HFFc6 (cell line): ENCODE data around the gene SCRT2. TPM values are rescaled to one million over a fixed set of nuclear protein-coding genes. Genes with fewer than 3 reads are reported as not detected.

Source experiments
- DNase-seq: peaks from one replicate; pipeline ENCODE4 v3.0.0-alpha.2; 2018
- H3K27ac Mint-ChIP-seq: 2 replicates; pipeline ENCODE4 v1.8.0; 2020; ENCODE audit warnings: mild to moderate bottlenecking, mixed read lengths
- H3K27me3 Mint-ChIP-seq: 2 replicates; pipeline ENCODE4 v1.8.0; 2021; ENCODE audit warnings: mild to moderate bottlenecking, moderate library complexity, mixed read lengths; ENCODE audit not compliant: insufficient read depth
- H3K36me3 Mint-ChIP-seq: 2 replicates; pipeline ENCODE4 v1.8.0; 2021; ENCODE audit warnings: low read depth, mixed read lengths
- H3K4me1 Mint-ChIP-seq: 2 replicates; pipeline ENCODE4 v1.8.0; 2020; ENCODE audit warnings: low read depth, mixed read lengths
- H3K4me3 Mint-ChIP-seq: 2 replicates; pipeline ENCODE4 v1.8.0; 2020; ENCODE audit warnings: mild to moderate bottlenecking, moderate library complexity, mixed read lengths
- H3K9me3 Mint-ChIP-seq: 2 replicates; pipeline ENCODE4 v1.8.0; 2020; ENCODE audit warnings: mild to moderate bottlenecking, mixed read lengths
- CTCF ChIP-seq: fragments of 200-600 bp; sonication (generic); IDR thresholded peaks from 2 replicates; pipeline ENCODE4 v1.5.0; 2021; ENCODE audit warnings: antibody characterized with exemption, mild to moderate bottlenecking
- total RNA-seq, 6 experiments: library from RNA; stranded (reverse); fragmentation: NEBNext Ultra II Directional; extraction: Animal tissue kit (Norgen Biotek cat#: 25700); gene quantifications; 2 replicates in 1 of 6; 3 replicates in 5 of 6; pipeline ENCODE4 v1.2.3, GENCODE V29; 2021

The SCRT2 gene
- total RNA-seq, 6 experiments from 2014 or later = not detected

GRCh38 chr20:676967-677366 is 1.4 kb upstream of the SCRT2 start:
- no peak overlapping the region for H3K4me3 Mint-ChIP-seq
- peaks cover 6% of the 10 kb centered on the region for H3K4me1 Mint-ChIP-seq
- H3K27me3 Mint-ChIP-seq = peaks cover 26% of the 10 kb centered on the region
- no peak for TF ChIP-seq CTCF
- DNase-seq = no peak
- no peaks in the 10 kb centered on the region for H3K9me3 Mint-ChIP-seq
- no peak overlapping the region for H3K27ac Mint-ChIP-seq
- no peaks in the 10 kb centered on the region for H3K36me3 Mint-ChIP-seq

- no peak for TF ChIP-seq CTCF
- peaks cover 6% of the 10 kb centered on the region for H3K4me1 Mint-ChIP-seq
- no peak overlapping the region for H3K4me3 Mint-ChIP-seq
- no peaks in the 10 kb centered on the region for H3K9me3 Mint-ChIP-seq
- H3K27me3 Mint-ChIP-seq = peaks cover 28% of the 10 kb centered on the region
- H3K36me3 Mint-ChIP-seq = no peaks in the 10 kb centered on the region
- H3K27ac Mint-ChIP-seq = no peak overlapping the region
- no peak for DNase-seq
Measured at GRCh38 chr20:676315-676937, 824 bp upstream of the SCRT2 start.

- Mint-ChIP-seq H3K27ac (no peak overlapping the region), H3K27me3 (peaks cover 36% of the 10 kb centered on the region), H3K9me3 (no peaks in the 10 kb centered on the region), H3K4me3 (no peak overlapping the region), H3K4me1 (peaks cover 6% of the 10 kb centered on the region), H3K36me3 (no peaks in the 10 kb centered on the region)
- TF ChIP-seq CTCF = no peak
- no peak for DNase-seq
Measured at GRCh38 chr20:675033-675452, 559 bp downstream of the SCRT2 start.

GRCh38 chr20:673603-674001 is 2.0 kb downstream of the SCRT2 start:
- H3K27me3 Mint-ChIP-seq = peaks cover 39% of the 10 kb centered on the region
- no peak overlapping the region for H3K27ac Mint-ChIP-seq
- no peaks in the 10 kb centered on the region for H3K36me3 Mint-ChIP-seq
- TF ChIP-seq CTCF = no peak
- peaks cover 6% of the 10 kb centered on the region for H3K4me1 Mint-ChIP-seq
- no peaks in the 10 kb centered on the region for H3K9me3 Mint-ChIP-seq
- H3K4me3 Mint-ChIP-seq = no peak overlapping the region
- DNase-seq = no peak

- no peak for DNase-seq
- Mint-ChIP-seq H3K4me3 (no peak overlapping the region), H3K27ac (no peak overlapping the region), H3K4me1 (peaks cover 6% of the 10 kb centered on the region), H3K9me3 (no peaks in the 10 kb centered on the region), H3K36me3 (no peaks in the 10 kb centered on the region), H3K27me3 (peaks cover 41% of the 10 kb centered on the region)
- TF ChIP-seq CTCF = peak; percentile 61
Measured at GRCh38 chr20:672963-673602, 2.5 kb downstream of the SCRT2 start.
